ENCODE data around the gene MBP.

MBP gene

GRCh38 chr18:77110400-77110799 lies 22.2 kb downstream of the MBP start:
- Histone ChIP-seq H3K9me3 (ENCODE audit: control insufficient read depth, insufficient read depth, low read length) (no peaks in the 10 kb centered on the region), H3K4me3 (ENCODE audit: low read depth, low read length) (no peak overlapping the region), H3K36me3 (ENCODE audit: control insufficient read depth, insufficient read depth, low read length) (no peaks in the 10 kb centered on the region), H3K4me1 (ENCODE audit: control insufficient read depth, insufficient read depth, low read length) (no peaks in the 10 kb centered on the region), H3K9ac (ENCODE audit: low read depth, low read length) (no peak overlapping the region), H3K27me3 (ENCODE audit: control insufficient read depth, insufficient read depth, low read length) (no peaks in the 10 kb centered on the region)

- Histone ChIP-seq H3K4me3 (ENCODE audit: low read depth, low read length) (no peak overlapping the region), H3K36me3 (ENCODE audit: control insufficient read depth, insufficient read depth, low read length) (no peaks in the 10 kb centered on the region)
These were observed 22.9 kb downstream of the MBP start for GRCh38 chr18:77109648-77110019.

GRCh38 chr18:77108821-77109647 lies 23.5 kb downstream of the MBP start:
- no peaks in the 10 kb centered on the region for H3K9me3 ChIP-seq (ENCODE audit: control insufficient read depth, insufficient read depth, low read length)
- H3K9ac ChIP-seq (ENCODE audit: low read depth, low read length), result no peak overlapping the region
- H3K36me3 ChIP-seq (ENCODE audit: control insufficient read depth, insufficient read depth, low read length), result no peaks in the 10 kb centered on the region
- H3K4me1 ChIP-seq (ENCODE audit: control insufficient read depth, insufficient read depth, low read length), result no peaks in the 10 kb centered on the region
- H3K27me3 ChIP-seq (ENCODE audit: control insufficient read depth, insufficient read depth, low read length), result no peaks in the 10 kb centered on the region
- H3K4me3 ChIP-seq (ENCODE audit: low read depth, low read length), result no peak overlapping the region

More at GRCh38 chr18:77109648-77110019, 22.9 kb downstream of the MBP start:
- Histone ChIP-seq H3K9me3 (ENCODE audit: control insufficient read depth, insufficient read depth, low read length) (no peaks in the 10 kb centered on the region), H3K4me1 (ENCODE audit: control insufficient read depth, insufficient read depth, low read length) (no peaks in the 10 kb centered on the region), H3K27me3 (ENCODE audit: control insufficient read depth, insufficient read depth, low read length) (no peaks in the 10 kb centered on the region), H3K9ac (ENCODE audit: low read depth, low read length) (no peak overlapping the region)

GRCh38 chr18:77108001-77108692 lies 24.4 kb downstream of the MBP start:
- H3K4me1 ChIP-seq (ENCODE audit: control insufficient read depth, insufficient read depth, low read length), result no peaks in the 10 kb centered on the region
- H3K36me3 ChIP-seq (ENCODE audit: control insufficient read depth, insufficient read depth, low read length), result no peaks in the 10 kb centered on the region
- H3K4me3 ChIP-seq (ENCODE audit: low read depth, low read length), result no peak overlapping the region
- H3K9me3 ChIP-seq (ENCODE audit: control insufficient read depth, insufficient read depth, low read length), result no peaks in the 10 kb centered on the region
- no peaks in the 10 kb centered on the region for H3K27me3 ChIP-seq (ENCODE audit: control insufficient read depth, insufficient read depth, low read length)
- H3K9ac ChIP-seq (ENCODE audit: low read depth, low read length), result no peak overlapping the region

GRCh38 chr18:77107292-77107691 lies 25.3 kb downstream of the MBP start:
- no peak overlapping the region for H3K4me3 ChIP-seq (ENCODE audit: low read depth, low read length)
- H3K9ac ChIP-seq (ENCODE audit: low read depth, low read length), result no peak overlapping the region
- H3K27me3 ChIP-seq (ENCODE audit: control insufficient read depth, insufficient read depth, low read length), result no peaks in the 10 kb centered on the region
- H3K9me3 ChIP-seq (ENCODE audit: control insufficient read depth, insufficient read depth, low read length), result no peaks in the 10 kb centered on the region
- H3K4me1 ChIP-seq (ENCODE audit: control insufficient read depth, insufficient read depth, low read length), result no peaks in the 10 kb centered on the region
- H3K36me3 ChIP-seq (ENCODE audit: control insufficient read depth, insufficient read depth, low read length), result no peaks in the 10 kb centered on the region

GRCh38 chr18:77106331-77106730 lies 26.3 kb downstream of the MBP start:
- peaks cover 3% of the 10 kb centered on the region for H3K4me1 ChIP-seq (ENCODE audit: control insufficient read depth, insufficient read depth, low read length)
- no peak overlapping the region for H3K4me3 ChIP-seq (ENCODE audit: low read depth, low read length)
- no peaks in the 10 kb centered on the region for H3K36me3 ChIP-seq (ENCODE audit: control insufficient read depth, insufficient read depth, low read length)
- H3K27me3 ChIP-seq (ENCODE audit: control insufficient read depth, insufficient read depth, low read length), result no peaks in the 10 kb centered on the region
- no peaks in the 10 kb centered on the region for H3K9me3 ChIP-seq (ENCODE audit: control insufficient read depth, insufficient read depth, low read length)
- H3K9ac ChIP-seq (ENCODE audit: low read depth, low read length), result no peak overlapping the region

GRCh38 chr18:77105680-77106079 lies 26.9 kb downstream of the MBP start:
- H3K4me1 ChIP-seq (ENCODE audit: control insufficient read depth, insufficient read depth, low read length), result peaks cover 3% of the 10 kb centered on the region
- H3K36me3 ChIP-seq (ENCODE audit: control insufficient read depth, insufficient read depth, low read length), result no peaks in the 10 kb centered on the region
- no peak overlapping the region for H3K4me3 ChIP-seq (ENCODE audit: low read depth, low read length)
- H3K9ac ChIP-seq (ENCODE audit: low read depth, low read length), result no peak overlapping the region
- H3K27me3 ChIP-seq (ENCODE audit: control insufficient read depth, insufficient read depth, low read length), result no peaks in the 10 kb centered on the region
- no peaks in the 10 kb centered on the region for H3K9me3 ChIP-seq (ENCODE audit: control insufficient read depth, insufficient read depth, low read length)

- Histone ChIP-seq H3K36me3 (ENCODE audit: control insufficient read depth, insufficient read depth, low read length) (no peaks in the 10 kb centered on the region), H3K4me3 (ENCODE audit: low read depth, low read length) (no peak overlapping the region), H3K4me1 (ENCODE audit: control insufficient read depth, insufficient read depth, low read length) (peaks cover 3% of the 10 kb centered on the region), H3K9ac (ENCODE audit: low read depth, low read length) (no peak overlapping the region), H3K9me3 (ENCODE audit: control insufficient read depth, insufficient read depth, low read length) (no peaks in the 10 kb centered on the region), H3K27me3 (ENCODE audit: control insufficient read depth, insufficient read depth, low read length) (no peaks in the 10 kb centered on the region)
These were observed 27.6 kb downstream of the MBP start for GRCh38 chr18:77105028-77105427.

- H3K9ac ChIP-seq (ENCODE audit: low read depth, low read length), result no peak overlapping the region
- peaks cover 3% of the 10 kb centered on the region for H3K4me1 ChIP-seq (ENCODE audit: control insufficient read depth, insufficient read depth, low read length)
- H3K9me3 ChIP-seq (ENCODE audit: control insufficient read depth, insufficient read depth, low read length), result no peaks in the 10 kb centered on the region
- no peak overlapping the region for H3K4me3 ChIP-seq (ENCODE audit: low read depth, low read length)
- no peaks in the 10 kb centered on the region for H3K27me3 ChIP-seq (ENCODE audit: control insufficient read depth, insufficient read depth, low read length)
- no peaks in the 10 kb centered on the region for H3K36me3 ChIP-seq (ENCODE audit: control insufficient read depth, insufficient read depth, low read length)
These were observed 28.5 kb downstream of the MBP start for GRCh38 chr18:77103991-77104531.

- H3K4me3 ChIP-seq (ENCODE audit: low read depth, low read length), result no peak overlapping the region
- peaks cover 3% of the 10 kb centered on the region for H3K4me1 ChIP-seq (ENCODE audit: control insufficient read depth, insufficient read depth, low read length)
- H3K9me3 ChIP-seq (ENCODE audit: control insufficient read depth, insufficient read depth, low read length), result no peaks in the 10 kb centered on the region
- no peak overlapping the region for H3K9ac ChIP-seq (ENCODE audit: low read depth, low read length)
- H3K36me3 ChIP-seq (ENCODE audit: control insufficient read depth, insufficient read depth, low read length), result no peaks in the 10 kb centered on the region
- no peaks in the 10 kb centered on the region for H3K27me3 ChIP-seq (ENCODE audit: control insufficient read depth, insufficient read depth, low read length)
These were observed 29.3 kb downstream of the MBP start for GRCh38 chr18:77103187-77103850.

GRCh38 chr18:77102259-77103040 lies 30.1 kb downstream of the MBP start:
- H3K9me3 ChIP-seq (ENCODE audit: control insufficient read depth, insufficient read depth, low read length), result no peaks in the 10 kb centered on the region
- no peaks in the 10 kb centered on the region for H3K36me3 ChIP-seq (ENCODE audit: control insufficient read depth, insufficient read depth, low read length)
- H3K9ac ChIP-seq (ENCODE audit: low read depth, low read length), result no peak overlapping the region
- peaks cover 3% of the 10 kb centered on the region for H3K4me1 ChIP-seq (ENCODE audit: control insufficient read depth, insufficient read depth, low read length)
- no peak overlapping the region for H3K4me3 ChIP-seq (ENCODE audit: low read depth, low read length)
- no peaks in the 10 kb centered on the region for H3K27me3 ChIP-seq (ENCODE audit: control insufficient read depth, insufficient read depth, low read length)
